ENCODE data around the gene KCNJ10.

KCNJ10 gene

DNA sequence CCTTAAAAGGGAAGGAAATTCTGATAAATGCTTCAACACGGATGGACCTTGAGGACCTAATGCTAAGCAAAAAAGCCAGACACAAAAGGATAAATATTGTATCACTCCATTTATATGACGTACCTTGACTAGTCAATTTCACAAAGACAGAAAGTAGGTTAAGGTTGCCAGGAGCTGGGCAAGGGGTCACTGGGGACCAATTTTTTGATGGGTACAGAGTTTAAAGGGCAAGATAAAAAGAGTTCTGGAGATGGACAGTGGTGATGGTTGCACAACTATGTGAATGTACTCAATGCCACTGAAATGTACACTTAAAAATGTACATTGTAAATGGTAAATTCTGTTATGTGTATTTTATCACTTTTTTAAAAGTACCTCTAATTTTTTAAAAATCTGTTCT is 83.9 kb downstream of the KCNJ10 start:
- no peak for DNase-seq

- no peak for DNase-seq
These were observed 84.5 kb downstream of the KCNJ10 start for GRCh38 chr1:159985473-159985872.

GRCh38 chr1:159983681-159984080 is 86.3 kb downstream of the KCNJ10 start:
- DNase-seq = no peak

DNA sequence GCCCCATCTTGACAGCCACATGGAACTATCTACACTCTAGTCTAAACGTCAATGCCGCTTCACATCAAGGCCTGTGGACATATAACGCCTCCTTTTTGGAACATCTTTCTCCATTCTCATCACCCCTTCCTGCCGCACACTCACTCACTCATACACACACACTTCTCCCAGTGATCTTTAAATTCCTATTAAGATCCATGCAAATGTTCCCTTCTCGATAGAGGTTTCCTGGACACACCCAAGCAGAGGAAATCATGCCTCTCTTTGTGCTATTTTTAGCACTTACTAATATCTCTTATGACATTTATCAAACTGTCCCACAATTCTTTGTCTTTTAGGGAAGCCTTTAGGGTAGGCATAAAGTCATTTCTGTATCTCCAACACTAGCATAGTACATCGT is 87.7 kb downstream of the KCNJ10 start:
- no peak for DNase-seq

DNA sequence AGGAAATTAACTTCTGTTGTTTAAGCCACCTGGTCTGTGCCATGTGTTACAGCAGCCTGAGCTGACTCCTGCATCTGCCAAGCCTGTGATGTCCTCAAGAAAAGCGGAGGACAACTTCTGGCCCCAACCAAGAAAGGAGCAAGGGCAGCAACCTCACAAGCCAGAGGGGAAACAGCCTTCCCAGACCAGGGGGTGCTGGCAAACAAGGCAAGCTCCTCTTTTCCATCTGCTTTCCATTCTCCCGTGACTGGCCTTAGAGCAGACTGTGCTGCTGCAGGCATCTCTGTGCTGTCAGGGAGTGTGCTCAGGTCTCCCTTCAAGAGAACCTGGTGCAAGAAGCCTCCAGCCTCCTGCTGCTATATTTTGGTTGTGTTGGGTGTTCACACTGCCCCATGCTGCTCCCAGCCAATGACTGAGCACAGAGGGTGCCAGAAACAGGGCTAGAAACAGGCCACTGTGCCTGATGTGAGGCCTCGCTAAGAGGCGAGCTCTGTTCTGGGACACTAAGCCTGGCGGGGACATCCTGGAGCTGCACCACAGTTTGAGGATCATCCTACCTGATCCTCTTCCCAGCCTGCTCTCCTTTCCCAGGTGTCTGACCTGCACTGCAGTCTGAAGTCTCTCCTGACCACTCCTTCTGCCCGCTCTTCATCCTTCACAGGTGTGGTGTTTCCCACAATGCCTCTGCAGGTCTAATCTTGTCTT is 88.5 kb downstream of the KCNJ10 start:
- no peak for DNase-seq

DNA sequence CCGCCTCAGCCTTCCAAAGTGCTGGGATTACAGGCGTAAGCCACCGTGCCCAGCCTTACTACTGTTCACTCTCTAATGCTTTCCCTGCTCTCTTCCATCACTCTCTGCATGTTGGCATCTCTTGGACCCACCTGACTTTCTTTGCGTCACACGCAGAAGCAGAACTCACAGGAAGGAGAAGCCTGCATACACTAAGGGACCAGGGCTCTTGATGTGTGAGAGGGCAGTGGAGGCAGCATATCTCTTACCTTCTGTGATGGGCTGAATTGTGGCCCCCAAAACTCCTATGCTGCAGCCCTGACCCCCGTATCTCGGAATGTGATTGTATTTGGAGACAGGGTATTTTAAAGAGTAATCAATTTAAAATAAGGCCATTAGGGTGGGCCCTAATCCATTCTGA is 89.2 kb downstream of the KCNJ10 start:
- DNase-seq = no peak

- DNase-seq = no peak
These were observed 89.9 kb downstream of the KCNJ10 start for GRCh38 chr1:159980076-159980475.

DNA sequence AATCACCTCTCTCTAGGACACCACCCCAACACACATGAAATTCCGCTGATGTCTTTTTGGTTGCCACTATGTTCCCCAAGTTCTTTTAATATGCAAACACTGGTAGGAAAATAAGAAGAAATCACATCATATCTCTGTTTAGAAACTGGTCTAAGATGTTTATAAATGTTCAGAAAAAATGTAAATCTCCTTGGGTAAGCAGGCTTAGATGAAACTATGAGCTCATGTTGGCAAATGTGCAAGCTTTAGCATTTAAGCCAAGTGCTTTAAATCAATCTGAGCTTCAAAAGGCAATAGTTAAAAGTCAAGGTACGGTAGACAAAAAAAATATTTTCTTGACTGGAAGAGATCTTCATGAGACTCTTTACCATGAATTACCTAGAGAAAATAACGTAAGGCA is 90.7 kb downstream of the KCNJ10 start:
- no peak for DNase-seq

DNA sequence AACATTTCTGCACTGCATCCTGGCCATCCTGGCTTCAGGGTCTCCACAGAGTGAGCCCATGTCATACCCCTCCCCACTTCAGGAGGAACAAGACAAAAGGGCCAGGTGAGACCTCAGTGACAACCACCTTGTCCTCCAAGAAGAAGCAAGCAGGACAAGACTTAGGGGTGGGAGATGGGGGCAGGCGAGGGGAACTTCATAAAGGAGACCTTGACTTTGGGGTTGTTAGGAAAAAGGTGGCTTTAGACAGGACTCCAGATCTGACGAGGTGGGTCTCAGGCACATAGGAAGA is 91.9 kb downstream of the KCNJ10 start:
- no peak for DNase-seq

DNA sequence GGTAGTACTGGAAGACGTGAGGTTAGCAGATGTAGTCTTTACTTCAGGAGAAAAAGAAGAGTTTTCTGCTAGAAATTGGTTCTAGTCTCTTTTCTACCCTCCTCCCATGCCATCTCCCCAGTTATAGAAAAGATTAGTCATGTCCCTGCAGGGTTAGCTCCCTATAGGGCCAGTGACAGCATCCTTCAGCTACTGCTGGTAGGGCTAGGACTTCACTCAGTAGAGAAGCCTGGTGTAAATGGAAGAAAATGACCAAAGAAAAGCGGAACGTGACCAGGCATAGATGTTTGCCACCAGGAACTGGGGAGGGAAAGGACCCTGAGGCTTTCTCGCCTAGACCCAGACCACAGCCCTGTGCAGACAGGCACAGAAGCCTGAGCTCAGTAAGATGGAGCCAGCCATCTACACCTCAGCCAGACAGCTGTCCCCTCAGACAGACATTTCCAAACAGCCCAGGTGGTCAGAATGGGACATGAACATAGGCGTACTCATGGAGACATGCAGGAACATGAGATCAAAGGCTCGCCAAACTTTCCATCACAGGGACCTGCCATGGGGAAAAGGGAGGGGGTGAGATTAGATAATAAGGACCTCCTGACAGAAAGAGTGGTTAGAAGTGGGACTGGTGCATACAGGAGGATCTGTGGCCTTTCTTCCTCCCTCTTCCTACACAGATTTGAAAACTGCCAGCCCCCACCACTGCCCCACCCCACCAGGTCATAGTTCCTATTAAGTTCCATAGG is 92.4 kb downstream of the KCNJ10 start:
- no peak for DNase-seq

DNA sequence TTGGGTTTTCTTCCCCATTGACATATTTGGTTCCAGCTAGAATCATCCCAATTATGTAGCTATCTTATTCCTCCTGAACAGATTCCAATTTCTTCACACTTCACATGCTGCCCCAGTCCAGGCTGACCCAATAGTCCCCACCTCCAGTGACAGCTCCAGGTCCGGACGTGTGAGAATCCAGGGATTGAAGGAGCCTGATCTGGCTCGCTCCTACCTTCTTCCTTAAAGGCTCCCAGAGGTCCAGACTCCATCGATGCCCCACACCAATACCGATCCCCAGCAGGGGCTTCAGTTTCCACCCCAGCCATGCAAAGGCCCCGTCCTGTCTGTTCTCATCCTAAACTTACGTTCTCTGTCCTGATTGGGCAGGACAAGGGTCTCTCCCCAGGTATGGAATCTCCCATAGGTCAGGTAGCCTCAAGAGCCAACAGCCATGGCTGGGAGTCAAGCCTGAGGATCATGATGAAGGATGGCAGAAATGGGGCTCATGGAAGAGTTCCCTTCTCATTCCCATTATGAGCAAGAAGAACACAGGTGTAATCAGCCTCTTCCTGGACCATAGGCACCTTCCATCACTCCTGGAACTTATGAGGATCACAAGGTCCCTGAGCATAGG is 95.5 kb downstream of the KCNJ10 start:
- no peak for DNase-seq

DNA sequence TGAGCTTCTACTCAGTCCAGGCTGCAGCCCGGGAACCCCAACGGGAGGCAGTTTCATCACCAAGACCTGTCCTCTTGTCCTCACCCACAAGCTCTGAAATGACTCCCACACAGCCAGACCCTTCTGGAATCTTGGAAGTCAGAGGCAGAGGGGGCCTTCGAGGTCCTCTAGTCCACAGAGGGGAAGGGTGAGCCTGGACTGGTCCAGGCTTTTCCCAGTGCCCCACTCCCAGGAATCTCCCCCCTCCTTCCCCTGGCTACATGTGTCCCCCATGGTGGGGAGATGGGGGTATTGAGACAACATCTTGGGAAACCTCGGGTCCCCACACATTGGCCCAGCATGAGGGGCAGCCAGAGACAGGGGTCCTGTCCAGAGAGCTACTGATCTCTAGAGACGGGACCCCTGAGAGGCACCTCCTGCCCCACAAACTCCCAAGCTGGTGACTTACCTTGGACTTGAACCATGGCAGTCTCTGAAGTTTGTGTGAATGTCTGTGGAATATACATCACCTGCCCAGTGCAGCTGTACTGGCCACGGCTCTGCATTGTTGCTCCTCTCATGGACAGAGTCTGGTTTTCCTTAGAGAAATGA is 96.5 kb downstream of the KCNJ10 start:
- DNase-seq = no peak

DNA sequence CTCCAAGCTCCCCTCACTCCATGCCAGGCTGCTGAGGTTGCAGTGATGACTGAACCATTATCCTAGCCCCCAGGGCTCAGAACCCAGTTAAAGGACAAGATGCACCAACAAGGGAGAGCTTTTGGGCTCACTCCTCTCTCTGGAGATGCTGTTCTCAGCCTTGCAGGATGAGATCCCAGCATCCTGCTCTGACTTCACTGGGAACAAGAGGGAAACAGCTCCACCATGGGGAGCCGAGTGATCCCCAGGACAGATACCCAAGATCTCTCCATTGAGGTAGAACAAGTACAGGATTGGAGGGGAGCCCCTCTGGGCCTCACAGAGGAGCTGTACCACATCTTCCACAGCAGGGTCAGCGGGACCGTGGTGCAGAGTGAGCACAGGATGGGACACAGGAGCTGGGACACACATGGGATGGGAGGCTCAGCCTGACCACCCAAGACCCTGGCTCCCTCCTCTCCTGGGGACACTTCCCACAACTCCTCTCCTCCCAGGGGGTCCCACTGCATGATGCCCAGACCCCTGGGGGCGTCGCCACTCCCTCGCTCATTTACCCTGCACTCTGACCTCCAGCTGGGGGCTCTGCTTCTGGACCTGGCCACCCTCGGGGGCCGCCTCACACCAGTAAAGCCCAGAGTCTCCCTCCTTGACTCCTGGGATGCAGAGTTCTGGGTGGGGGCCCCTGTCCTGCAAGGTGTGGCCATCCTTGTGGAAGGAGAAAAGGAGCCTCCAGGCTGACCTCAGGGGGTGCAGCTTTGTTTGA is 97.3 kb downstream of the KCNJ10 start:
- no peak for DNase-seq

DNA sequence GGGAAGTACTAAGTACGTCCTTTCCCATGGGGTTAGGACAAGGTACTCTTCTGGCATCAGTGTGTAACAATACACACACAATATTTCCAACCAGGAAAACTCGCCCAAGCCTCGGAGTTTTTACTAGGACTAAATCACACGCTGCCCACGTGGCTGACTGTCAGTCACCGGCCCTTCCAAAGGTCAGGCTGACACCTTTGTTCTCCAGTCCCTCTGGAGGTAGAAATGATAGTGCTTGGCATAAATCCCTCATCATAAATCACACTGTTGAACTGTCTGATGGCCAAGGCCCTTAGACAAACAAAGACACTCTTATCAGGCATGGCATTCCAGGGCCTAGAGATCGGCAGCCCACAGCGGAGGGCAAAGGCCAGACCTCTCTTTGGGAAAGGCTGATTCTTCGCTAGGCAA is 99.0 kb downstream of the KCNJ10 start:
- DNase-seq = no peak

GRCh38 chr1:159968901-159969300 is 101.1 kb downstream of the KCNJ10 start:
- no peak for DNase-seq

DNA sequence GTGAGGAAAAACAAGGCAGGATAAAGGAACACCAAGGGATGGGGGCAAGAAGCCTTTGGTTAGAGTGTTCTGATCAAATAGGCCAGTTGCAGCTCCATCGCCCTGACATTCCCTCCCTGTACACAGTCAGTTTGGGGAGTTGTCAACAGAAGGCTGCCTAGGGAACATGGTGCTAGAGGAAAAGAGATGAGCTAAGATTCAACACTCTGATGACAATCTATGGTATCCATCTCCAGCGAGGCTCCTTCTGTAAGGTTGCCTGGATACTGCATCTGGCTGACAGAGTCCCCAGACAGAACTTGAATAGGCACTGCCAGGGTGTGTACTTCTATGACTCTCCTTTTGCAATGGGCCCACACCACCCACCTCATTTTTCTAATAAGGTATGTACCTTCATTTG is 104.7 kb downstream of the KCNJ10 start:
- no peak for DNase-seq

- no peak for DNase-seq
These were observed 105.8 kb downstream of the KCNJ10 start for GRCh38 chr1:159964144-159964543.

DNA sequence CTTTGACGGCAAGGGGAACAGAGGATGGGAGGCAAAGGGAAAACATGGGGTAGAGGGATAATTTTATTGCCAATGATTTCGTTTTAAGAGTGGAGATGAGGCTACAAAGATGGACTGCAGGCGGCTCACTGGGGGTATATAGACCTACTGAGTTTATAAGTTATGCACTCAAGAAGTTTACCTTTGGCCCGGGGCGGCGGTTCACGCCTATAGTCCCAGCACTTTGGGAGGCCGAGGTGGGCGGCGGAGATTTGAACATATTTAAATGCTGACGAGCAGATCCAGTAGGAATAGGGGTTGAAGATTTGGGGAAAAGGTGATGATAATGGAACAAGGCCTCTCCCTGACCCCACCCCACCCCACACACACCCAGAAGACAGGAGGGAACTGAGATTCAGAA is 107.8 kb downstream of the KCNJ10 start:
- DNase-seq = no peak

DNA sequence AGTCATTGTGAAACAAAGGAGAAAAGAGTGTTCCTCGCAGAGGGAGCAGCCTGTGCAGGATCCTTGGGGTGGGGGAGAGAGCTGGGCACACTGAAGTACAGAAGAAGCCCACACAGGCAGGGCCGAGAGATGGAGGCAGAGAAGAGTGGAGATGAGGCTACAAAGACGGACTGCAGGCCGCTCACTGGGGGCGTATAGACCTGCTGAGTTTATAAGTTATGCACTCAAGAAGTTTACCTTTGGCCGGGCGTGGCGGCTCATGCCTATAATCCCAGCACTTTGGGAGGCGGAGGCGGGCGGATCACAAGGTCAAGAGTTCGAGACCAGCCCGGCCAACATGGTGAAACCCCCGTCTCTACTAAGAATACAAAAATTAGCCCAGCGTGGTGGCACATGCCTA is 108.3 kb downstream of the KCNJ10 start:
- no peak for DNase-seq

DNA sequence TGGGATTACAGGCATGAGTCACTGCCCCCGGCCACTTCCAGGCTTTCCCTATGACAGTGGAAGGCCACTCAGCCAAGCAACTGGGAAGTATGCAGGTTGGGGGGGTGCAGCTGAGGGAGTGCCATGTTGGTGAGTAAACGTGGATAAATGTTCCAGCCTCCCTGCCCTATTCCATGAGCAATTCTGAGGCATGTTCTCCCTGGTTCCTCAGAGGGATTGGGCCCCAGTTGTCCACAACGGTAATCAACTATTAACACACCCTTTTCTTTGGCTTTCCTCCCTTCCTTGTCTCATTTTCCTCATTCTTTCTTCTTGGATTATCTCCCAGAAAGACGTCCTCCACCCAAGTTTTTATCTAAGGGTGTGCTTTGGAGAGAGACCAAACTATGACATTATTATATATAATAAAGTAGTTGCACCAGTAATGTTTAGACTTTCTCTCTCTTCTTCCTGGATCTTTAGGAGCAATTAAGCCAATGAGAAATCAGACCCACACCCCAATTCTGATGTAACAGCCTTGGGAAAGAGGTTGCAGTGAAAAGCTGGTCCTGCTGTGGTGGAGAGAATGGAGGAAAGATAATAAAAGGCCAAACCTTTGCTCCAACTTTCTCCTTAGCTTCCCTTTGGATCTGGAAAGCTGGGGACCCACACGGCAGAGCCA is 109.1 kb downstream of the KCNJ10 start:
- no peak for DNase-seq

DNA sequence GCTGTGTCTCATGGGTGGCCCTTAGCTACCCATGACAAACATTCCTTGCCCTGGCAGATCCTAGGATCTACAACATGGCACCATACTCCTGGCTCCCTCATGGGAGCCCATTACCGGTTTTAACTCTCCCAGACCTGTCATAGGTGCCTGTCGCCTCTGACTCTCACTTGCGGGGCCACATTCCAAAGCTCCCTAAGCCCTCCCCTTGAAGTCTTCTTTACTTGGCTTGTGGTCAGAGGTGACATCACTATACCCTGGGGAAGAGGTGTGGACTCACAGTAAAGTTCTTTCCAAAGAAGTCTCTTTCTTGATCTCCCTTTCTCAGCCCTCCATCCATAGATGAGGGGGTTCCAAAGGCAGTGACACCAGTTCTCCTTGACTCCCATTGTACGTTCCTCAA is 110.5 kb downstream of the KCNJ10 start:
- no peak for DNase-seq

DNA sequence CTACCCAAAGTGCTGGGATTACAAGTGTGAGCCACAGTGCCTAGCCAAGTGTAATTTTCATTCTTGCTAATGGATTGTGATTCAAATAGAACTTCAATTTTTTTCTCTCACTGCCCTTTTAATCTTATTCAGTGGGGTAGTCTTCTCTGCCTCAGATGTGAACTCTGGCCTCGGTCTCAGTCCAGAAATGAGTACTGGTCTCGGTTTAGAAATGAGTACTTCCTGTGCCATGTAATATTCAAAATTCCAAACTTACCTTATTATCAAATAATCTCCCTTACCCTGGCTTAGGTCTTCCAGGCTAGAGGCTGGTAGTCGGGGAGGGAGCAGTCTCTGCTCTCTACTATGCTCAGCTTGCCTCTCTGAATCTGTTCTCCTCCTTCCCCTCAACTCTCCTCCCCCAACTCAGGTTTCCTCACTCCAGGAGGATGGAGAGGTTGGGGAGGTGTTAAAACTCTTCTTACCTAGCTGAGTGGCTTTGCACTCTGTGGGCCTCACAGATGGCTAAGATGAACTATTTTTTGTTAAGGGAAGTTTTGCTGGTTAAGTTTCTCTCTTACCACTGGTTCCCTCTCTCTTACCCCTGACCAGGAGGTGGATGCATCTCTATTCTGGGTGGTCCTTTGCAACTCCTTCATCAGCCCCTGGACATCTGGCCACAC is 111.1 kb downstream of the KCNJ10 start:
- DNase-seq = no peak

All from cerebellar nuclear complex (tissue), 1 donor.